Heart left ventricle (tissue), 16 donors: ENCODE measurements around the gene MDC1. TPM values are rescaled to one million over a fixed set of nuclear protein-coding genes. Genes with fewer than 3 reads are reported as not detected.
A peak's percentile ranks its signal among the peaks of the same experiment; 100 is the strongest.
"Not testable (repeated sequence)": the region's sequence is repeated elsewhere in the genome, so short reads cannot be mapped to it uniquely, and the experiment has no call there.

Source experiments
- ATAC-seq, 4 donors: fragments of 200-7000 bp; cut with Tn5 transposase; one replicate each; pipeline ENCODE4 v1.9.1; 2020 to 2022; ENCODE audit warnings: moderate library complexity in 4 of 4, mild to moderate bottlenecking in 3 of 4, moderate number of reproducible peaks in 1 of 4
- DNase-seq, 5 donors: peaks; one replicate each; pipeline ENCODE4 v3.0.0-alpha.2; 2020
- H3K27ac ChIP-seq, 12 donors: fragments of 200-600 bp; sonication (generic) in 4 of 12; one replicate each; pipeline versions ENCODE4 v1.5.0 to v1.8.0; 2016 to 2022; ENCODE audit warnings: mild to moderate bottlenecking in 2 of 12
- H3K27me3 ChIP-seq, 9 donors: fragments of 200-600 bp; sonication (generic) in 2 of 9; one replicate each; pipeline versions ENCODE4 v1.5.1 to v1.8.0; 2016 to 2022; ENCODE audit warnings: mild to moderate bottlenecking in 3 of 9
- H3K36me3 ChIP-seq, 9 donors: fragments of 200-600 bp; sonication (generic) in 2 of 9; one replicate each; pipeline versions ENCODE4 v1.5.0 to v1.8.0; 2018 to 2022; ENCODE audit warnings: mild to moderate bottlenecking in 2 of 9
- H3K4me1 ChIP-seq, 12 donors: fragments of 200-600 bp; sonication (generic) in 4 of 12; one replicate each; pipeline versions ENCODE4 v1.5.0 to v1.8.0; 2016 to 2022; ENCODE audit warnings: mild to moderate bottlenecking in 3 of 12
- H3K4me3 ChIP-seq, 12 donors: fragments of 200-600 bp; sonication (generic) in 4 of 12; one replicate each; pipeline versions ENCODE4 v1.5.0 to v1.8.0; 2017 to 2022; ENCODE audit warnings: mild to moderate bottlenecking in 9 of 12, moderate library complexity in 4 of 12
- H3K9me3 ChIP-seq, 12 donors: fragments of 200-600 bp; sonication (generic) in 4 of 12; one replicate each; pipeline versions ENCODE4 v1.5.0 to v1.8.0; 2016 to 2022; ENCODE audit warnings: mild to moderate bottlenecking in 1 of 12
- POLR2A ChIP-seq, 2 donors: fragments of 450-650 bp; IDR thresholded peaks; one replicate each; pipeline ENCODE4 v1.6.1; 2017; ENCODE audit warnings: antibody characterized with exemption in 2 of 2, mild to moderate bottlenecking in 2 of 2, moderate library complexity in 2 of 2
- WGBS, 4 donors: extraction: QIAGEN DNeasy Blood & Tissue Kit in 2 of 4; methylation state at CpG; one replicate each; pipeline versions ENCODE4 v1.1.5 to v1.1.7; 2013 to 2018; 5-methylcytosine and 5-hydroxymethylcytosine counted together
- intact Hi-C, 10 donors: fragments of 100-400 bp; cut with DNase I; formaldehyde crosslinking; loops; one replicate each; pipeline versions ENCODE4 v1.11.1 to v1.14.2; 2022
- polyA plus RNA-seq, 2 donors: library from polyadenylated mRNA; stranded (reverse); fragments of 200-250 nt; gene quantifications; one replicate each; pipeline ENCODE4 v1.2.3, GENCODE V29; 2013
- total RNA-seq, 9 donors: library from RNA; depleted of rRNA in 2 of 9; stranded (reverse); fragments of >200 nt in 2 of 9; fragmentation: NEBNext Ultra II Directional in 3 of 9; extraction: Animal tissue kit (Norgen Biotek cat#: 25700) in 3 of 9; gene quantifications; one replicate each; pipeline versions ENCODE4 v1.1.0 to v1.2.4, GENCODE V29; 2016 to 2023
- TF ChIP-seq, protein P1 (sequence below), 12 donors: fragments of 200-600 bp; sonication (generic) in 4 of 12; IDR thresholded peaks; one replicate each; pipeline versions ENCODE4 v1.5.0 to v1.8.0; 2018 to 2022; ENCODE audit warnings: antibody characterized with exemption in 12 of 12, mild to moderate bottlenecking in 5 of 12
- donor health status: ischemic (EF 13 %, LVEDD 7.1; RV severe dilation, severe dysfunction).
- donor health status: healthy with polysubstance abuse.
- donor health status: DM: no; HTN: yes; CAD: no.
- donor health status: DM: no; HTN: no; CAD: no.
- donor health status: ischemic (EF 25% LVEDD 6.9; RV normal size, moderate dysfunction).
- donor health status: ischemic (EF 25% LVEDD 5.7; RV mildly dilated, moderate dysfunction).
- donor health status: healthy.
- donor health status: DM: yes; HTN: yes; CAD: no.
- donor health status: ischemic (EF 35%, LVEDD 5.7; RV mildly dilated, moderate dysfunction).
- donor health status: nonischemic (EF 11% LVEDD 7.7; RV severe dilation, severe dysfunction).
- donor health status: DM: yes; HTN: yes; CAD: no.
- donor health status: PGD.
- donor health status: ischemic (EF 29% LVEDD 5.4; RV normal size, mild dysfunction).
- donor health status: nonischemic (EF 23%, LVEDD 6.1; RV moderate dilation, normal function).

MDC1 gene
- total and polyA plus RNA-seq, 11 donors = 8.6 to 25.0 (median 16.0) TPM

DNA sequence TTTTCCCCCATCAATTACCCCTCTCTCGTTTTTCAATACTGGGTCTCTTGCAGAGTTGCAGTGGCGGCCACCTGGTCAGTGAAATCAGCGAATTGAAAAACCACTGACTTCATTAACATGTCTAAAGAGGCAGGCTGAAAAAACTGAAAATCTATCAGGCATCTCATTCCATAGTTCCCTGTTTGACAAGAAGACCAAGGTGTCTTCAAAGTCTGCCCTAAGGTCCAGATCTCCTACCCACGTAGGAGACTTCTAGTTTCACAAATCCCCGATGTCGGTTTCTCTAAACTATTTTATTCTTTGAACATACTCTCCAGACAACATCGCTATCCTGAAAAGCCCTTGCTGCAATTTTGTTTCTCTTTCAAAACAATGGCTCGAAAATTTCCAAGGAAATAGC, 2.3 kb upstream of the MDC1 start:
- H3K9me3 ChIP-seq = no peaks in the 10 kb centered on the region
- H3K36me3 ChIP-seq = peaks cover 0 to 34% (median 24%) of the 10 kb centered on the region in 9 donors
- intact Hi-C loops = loop anchor here in 1 of 10 donors (2.0 kb wide), 1 partner anchor 29 kb away; the partner anchor contains the start of gene NRM
- H3K4me3 ChIP-seq = peak overlapping the region; percentile 25 to 94 (median 82)
- no peak for ATAC-seq
- no peak for TF ChIP-seq POLR2A (IDR thresholded peaks at IDR 0.05)
- TF ChIP-seq, protein P1, sequence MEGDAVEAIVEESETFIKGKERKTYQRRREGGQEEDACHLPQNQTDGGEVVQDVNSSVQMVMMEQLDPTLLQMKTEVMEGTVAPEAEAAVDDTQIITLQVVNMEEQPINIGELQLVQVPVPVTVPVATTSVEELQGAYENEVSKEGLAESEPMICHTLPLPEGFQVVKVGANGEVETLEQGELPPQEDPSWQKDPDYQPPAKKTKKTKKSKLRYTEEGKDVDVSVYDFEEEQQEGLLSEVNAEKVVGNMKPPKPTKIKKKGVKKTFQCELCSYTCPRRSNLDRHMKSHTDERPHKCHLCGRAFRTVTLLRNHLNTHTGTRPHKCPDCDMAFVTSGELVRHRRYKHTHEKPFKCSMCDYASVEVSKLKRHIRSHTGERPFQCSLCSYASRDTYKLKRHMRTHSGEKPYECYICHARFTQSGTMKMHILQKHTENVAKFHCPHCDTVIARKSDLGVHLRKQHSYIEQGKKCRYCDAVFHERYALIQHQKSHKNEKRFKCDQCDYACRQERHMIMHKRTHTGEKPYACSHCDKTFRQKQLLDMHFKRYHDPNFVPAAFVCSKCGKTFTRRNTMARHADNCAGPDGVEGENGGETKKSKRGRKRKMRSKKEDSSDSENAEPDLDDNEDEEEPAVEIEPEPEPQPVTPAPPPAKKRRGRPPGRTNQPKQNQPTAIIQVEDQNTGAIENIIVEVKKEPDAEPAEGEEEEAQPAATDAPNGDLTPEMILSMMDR (IDR thresholded peaks at IDR 0.05) = no peak
- peaks cover 0 to 61% (median 41%) of the 10 kb centered on the region in 12 donors for H3K4me1 ChIP-seq
- H3K27ac ChIP-seq = peak overlapping the region; percentile 48 to 99 (median 95)
- 21 to 26% (median 24%) methylated on average over 8 of the region's 8 CpGs for WGBS, 4 donors
- DNase-seq = no peak
- no peaks in the 10 kb centered on the region for H3K27me3 ChIP-seq

DNA sequence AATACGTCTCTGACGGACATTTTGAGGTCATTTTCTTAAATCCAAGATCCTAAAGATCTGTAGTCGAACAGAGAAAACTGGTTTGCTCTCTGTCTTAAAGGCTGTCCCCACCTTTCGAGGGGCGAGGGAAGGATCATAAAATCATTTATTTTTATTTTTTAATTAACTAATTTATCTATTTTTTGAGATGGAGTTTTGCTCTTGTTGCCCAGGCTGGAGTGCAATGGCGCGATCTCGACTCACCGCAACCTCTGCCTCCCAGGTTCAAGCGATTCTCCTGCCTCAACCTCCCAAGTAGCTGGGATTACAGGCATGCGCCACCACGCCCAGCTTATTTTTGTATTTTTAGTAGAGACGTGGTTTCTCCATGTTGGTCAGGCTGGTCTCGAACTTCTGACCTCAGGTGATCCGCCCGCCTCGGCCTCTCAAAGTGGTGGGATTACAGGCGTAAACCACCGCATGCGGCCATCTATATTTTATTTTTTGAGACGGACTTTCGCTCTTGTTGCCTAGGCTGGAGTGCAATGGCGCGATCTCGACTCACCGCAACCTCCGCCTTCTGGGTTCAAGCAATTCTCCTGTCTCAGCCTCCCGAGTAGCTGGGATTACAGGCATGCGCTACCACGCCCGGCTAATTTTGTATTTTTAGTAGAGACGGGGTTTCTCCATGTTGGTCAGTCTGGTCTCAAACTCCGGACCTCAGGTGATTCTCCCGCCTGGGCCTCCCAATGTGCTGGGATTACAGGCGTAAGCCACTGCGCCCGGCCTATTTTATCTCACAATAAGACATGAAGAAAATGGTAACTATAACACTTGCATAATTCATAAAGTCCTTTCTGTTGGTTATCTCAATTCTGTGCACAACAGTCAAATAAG, 1.0 kb upstream of the MDC1 start:
- H3K27me3 ChIP-seq, DNase-seq, ATAC-seq, H3K9me3 ChIP-seq: not testable (repeated sequence)
- TF ChIP-seq, protein P1 (IDR thresholded peaks at IDR 0.05) = peak in 1 of 12 donors; percentile 0
- 75 to 83% (median 77%) methylated on average over 37 of the region's 37 CpGs for WGBS, 4 donors
- intact Hi-C loops = loop anchor here in 4 of 10 donors (1.0 to 2.0 kb wide), 3 partner anchors 27 to 103 kb away; partner anchors contain the start of gene NRM (in 1 of the 4)
- H3K27ac ChIP-seq = peak overlapping the region; percentile 80 to 97 (median 91)
- H3K4me3 ChIP-seq = peak overlapping the region; percentile 3 to 93 (median 73)
- peaks cover 0 to 48% (median 34%) of the 10 kb centered on the region in 12 donors for H3K4me1 ChIP-seq
- H3K36me3 ChIP-seq = peaks cover 0 to 34% (median 24%) of the 10 kb centered on the region in 9 donors

DNA sequence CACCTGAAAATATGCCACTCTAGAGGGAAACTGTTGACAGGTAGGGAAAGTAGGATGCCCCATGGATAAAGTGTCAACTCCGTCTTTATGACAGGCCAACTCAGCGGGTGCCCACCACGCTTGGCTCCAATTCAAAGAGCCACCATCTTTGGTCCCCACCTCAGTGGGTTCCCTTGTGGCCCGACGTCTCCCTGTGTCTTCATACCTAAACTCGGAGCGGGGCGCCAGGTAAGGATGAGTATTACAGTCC, 277 bp downstream of the MDC1 start:
- intact Hi-C loops = loop anchor here in 3 of 10 donors (1.0 to 2.0 kb wide), 2 partner anchors 26 to 102 kb away; no protein-coding TSS in a partner anchor
- Histone ChIP-seq H3K27me3 (no peaks in the 10 kb centered on the region), H3K4me1 (peaks cover 0 to 36% (median 25%) of the 10 kb centered on the region in 12 donors), H3K4me3 (peak overlapping the region; percentile 45 to 93 (median 73)), H3K27ac (peak overlapping the region; percentile 62 to 97 (median 90)), H3K36me3 (peaks cover 0 to 36% (median 30%) of the 10 kb centered on the region in 9 donors), H3K9me3 (no peaks in the 10 kb centered on the region)
- 2 to 5% (median 4%) methylated on average over 7 to 8 of the region's 8 CpGs for WGBS, 4 donors
- ATAC-seq (no peak), DNase-seq (no peak)
- no peak for TF ChIP-seq POLR2A (IDR thresholded peaks at IDR 0.05)
- TF ChIP-seq, protein P1 (IDR thresholded peaks at IDR 0.05) = no peak

DNA sequence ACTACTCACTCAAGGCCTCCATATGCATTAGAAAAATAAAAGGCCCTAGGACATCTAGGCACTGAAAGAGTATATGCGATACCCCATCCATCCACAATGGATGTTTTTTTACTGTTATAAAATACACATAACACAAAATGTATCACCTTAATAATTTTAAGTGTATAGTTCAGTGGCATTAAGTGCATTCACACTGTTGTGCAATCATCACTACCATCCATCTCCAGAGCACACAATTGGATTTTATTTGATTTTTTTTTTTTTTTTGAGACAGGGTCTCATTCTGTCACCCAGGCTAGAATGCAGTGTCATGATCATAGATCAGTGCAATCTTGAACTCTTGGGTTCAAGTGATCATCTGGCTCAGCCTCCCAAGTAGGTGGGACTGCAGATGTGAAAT, 2.8 kb downstream of the MDC1 start:
- Histone ChIP-seq H3K4me3 (no peak overlapping the region), H3K9me3 (no peaks in the 10 kb centered on the region), H3K36me3 (peaks cover 0 to 61% (median 52%) of the 10 kb centered on the region in 9 donors), H3K27ac (no peak overlapping the region), H3K4me1 (peaks cover 0 to 28% (median 19%) of the 10 kb centered on the region in 12 donors), H3K27me3 (no peaks in the 10 kb centered on the region)
- DNase-seq (no peak), ATAC-seq (no peak)
- intact Hi-C loops = loop anchor here in 1 of 10 donors (2.0 kb wide), 1 partner anchor 23 kb away; the partner anchor contains the start of gene NRM
- no peak for TF ChIP-seq POLR2A (IDR thresholded peaks at IDR 0.05)
- TF ChIP-seq, protein P1 (IDR thresholded peaks at IDR 0.05) = no peak
- WGBS, 4 donors = 93 to 100% (median 98%) methylated on average over 1 of the region's 1 CpG
